ENCODE measurements around the gene CEP131.

Gene CEP131

DNA sequence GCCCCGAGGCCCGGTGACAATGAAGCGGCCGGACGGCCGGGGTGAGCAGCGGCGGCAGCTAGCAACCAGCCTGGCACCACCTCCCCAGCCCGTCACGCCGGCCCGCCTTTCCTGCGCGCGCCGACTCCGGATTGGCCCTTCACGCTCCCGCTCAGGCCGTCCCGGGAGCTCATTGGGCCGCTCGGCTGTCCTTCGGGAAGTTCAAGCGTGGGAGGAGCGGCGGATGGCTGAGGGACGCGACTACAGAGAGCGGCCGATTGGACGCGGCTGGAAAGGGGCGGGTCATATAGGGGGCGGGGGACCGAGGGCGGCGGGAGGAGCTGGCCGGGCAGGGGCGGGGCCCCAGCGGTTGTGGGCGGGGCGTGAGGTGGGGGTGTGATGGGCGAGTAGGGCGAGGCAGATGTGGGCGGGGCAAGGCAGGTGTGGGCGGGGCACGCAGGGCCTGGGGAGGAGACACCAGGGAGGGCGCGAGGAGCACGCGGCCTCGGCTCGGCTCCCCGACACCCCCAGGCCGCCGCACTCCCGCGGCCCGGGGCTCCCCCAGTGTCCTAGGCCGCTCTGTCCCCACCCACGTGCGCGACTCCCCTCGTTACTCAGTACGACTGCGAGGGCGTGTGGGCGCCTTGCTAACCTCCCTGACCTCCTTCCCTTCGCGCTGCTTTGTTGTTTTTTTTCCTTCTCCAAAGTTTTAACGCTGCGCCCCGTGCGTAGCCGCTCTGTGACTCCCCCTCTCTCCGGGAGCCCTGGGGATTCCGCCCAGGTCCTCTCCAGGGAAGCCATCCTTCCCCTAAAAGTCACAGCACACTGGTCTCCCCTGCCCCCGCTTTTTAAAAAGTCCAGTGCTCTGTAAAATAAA, at the start of gene CEP131:
Gene CEP131, minus strand, starts transcription at position 60 of the 856 bp plus-strand sequence. CDS start 2,909 bp downstream, outside the sequence.
- peak; percentile 100 for DNase-seq

DNA sequence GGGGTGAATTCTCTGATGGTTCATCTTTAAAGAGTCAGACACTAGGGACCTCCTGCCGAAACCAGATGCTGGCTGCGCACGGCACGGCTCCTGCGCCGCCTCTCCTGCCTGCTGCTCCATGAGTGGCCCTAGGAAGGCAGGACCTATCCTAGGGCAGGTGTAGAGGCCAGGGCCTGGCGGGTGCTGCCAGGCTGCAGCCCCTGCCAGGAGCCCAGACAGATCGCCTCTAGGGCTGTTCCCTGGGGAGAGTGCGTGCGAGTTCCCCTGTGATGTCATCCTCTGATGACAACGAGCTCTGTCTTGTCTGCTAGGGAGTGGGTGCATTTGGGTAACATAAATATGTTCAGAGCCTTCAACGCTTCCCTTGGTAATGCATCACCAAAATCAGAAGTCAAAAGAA, 48.5 kb upstream of the CEP131 start:
- peak; percentile 86 for DNase-seq

DNA sequence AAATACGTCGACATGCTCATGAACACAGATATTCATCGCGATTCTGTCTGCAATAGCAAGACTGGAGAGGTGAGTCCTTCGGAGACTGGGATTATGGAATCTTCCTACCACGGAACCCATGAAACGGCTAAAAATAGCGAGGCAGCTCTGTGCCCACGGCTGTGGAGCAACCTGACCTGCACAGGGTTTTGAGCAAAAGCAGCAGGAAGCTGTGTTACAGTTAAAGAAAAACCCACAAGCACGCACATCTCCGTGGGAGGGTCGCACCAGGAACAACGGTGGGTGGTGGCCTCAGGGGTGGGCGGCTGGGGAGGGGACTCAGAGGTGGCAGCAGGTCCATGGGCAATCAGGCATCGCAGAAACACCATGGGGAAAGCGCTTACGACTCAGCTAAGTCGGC, 47.5 kb upstream of the CEP131 start:
- no peak for DNase-seq

DNA sequence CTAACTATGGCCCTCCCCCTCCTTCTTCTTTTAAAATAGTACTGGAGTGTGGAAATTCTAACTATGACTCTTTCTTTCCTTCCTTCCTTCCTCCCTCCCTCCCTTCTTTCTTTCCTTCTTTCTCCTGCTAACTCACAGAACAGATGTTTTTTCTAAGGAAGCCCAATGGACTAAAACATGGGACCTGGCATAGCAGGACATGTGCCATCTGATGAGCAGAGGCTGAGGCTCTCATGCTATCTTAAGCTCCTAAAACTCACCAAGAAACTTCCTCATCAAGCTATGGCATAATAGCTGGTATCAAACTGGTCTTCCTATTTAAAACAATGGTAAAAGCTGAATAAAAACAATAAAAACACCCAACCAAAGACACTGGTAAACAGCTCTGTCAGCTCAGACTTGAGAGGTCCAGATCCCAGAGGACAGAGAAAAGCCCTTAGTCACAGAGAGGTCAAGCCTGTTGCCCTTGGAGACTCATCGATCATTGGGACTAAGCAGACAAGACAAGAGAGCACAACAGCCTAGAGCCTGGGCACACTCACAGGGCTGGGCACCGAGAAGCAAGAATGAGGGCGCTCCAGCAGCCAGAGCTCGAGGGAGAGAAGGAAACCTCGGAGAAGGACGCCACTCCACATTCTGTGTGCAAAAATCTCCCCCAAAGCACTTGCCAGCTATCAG, 44.8 kb upstream of the CEP131 start:
- DNase-seq = no peak

DNA sequence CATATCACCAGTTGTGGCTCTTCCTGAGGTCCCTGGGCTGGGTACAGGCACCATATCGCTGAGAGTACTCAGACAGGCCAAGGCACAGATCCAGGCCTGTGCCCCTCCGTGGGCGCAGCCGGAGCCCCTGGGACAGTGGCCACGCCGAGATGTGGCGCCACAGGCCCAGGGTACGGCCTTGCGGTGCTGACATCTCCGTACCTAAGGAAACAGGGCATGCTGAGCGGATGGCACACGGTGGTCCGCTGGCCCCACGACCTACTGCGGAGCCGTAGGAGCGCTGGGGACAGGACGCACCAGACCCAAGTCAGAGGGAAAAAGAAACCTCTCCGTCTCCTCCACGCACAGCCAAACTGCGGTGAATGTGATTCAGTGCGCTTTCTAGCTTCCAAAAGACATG, 42.8 kb upstream of the CEP131 start:
- no peak for DNase-seq

DNA sequence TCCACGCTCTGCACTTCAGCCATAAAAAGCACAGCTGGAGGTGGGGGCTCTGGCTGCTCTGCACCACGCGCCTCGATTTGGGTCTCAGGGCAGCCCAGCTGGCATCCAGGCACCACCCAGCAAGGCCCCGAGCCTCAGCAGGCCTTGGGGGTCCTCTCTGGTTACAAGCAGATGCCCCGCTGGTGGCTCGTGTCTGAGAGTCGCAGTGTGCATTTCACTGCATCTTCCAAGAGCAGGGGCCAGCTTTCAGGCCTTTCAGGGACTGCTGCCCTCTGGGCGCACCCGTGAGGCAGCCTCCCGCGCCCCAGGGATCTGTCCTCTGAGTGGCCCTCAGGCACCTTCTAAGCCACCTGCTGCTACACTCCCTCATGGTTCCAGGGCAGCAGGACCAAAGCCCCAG, 41.9 kb upstream of the CEP131 start:
- no peak for DNase-seq

DNA sequence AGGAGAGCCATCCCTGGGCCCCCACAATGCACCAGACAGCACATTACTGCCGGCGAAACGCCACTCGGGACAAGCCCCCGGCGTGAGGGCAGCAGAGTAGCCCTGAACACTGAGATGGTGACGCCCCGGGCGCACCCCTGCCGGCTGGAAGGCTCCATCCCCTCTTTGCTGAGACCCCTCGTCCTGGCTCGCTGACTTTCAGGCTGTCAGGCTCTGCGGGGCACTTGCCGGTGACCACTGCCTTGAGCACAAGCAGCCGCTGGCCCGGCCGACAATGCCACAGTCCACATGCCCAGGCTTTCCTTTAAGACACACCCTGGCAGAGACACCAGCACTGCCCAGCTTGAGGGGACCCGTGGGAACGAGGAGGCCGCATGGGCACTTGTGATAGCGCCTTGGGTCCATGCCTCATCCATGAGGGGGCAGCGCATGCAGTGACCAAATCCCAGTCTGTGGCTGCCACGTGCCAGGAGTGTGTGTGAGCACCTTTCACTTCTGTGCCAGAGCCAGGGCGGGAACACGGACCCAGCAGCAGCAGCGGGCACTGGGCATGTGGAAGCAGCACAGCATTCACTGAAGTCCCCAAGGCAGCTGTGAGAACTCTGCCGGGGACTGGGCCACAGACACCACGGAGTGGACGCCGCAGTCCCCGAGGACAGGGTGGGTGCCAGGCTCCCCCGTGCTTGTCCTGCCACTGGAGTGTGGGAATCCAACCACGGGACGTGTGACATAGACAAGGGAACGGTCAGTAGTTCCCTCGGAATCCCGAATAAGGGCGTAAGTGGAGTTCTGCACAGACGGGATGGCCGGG, 40.8 kb upstream of the CEP131 start:
- DNase-seq = no peak

DNA sequence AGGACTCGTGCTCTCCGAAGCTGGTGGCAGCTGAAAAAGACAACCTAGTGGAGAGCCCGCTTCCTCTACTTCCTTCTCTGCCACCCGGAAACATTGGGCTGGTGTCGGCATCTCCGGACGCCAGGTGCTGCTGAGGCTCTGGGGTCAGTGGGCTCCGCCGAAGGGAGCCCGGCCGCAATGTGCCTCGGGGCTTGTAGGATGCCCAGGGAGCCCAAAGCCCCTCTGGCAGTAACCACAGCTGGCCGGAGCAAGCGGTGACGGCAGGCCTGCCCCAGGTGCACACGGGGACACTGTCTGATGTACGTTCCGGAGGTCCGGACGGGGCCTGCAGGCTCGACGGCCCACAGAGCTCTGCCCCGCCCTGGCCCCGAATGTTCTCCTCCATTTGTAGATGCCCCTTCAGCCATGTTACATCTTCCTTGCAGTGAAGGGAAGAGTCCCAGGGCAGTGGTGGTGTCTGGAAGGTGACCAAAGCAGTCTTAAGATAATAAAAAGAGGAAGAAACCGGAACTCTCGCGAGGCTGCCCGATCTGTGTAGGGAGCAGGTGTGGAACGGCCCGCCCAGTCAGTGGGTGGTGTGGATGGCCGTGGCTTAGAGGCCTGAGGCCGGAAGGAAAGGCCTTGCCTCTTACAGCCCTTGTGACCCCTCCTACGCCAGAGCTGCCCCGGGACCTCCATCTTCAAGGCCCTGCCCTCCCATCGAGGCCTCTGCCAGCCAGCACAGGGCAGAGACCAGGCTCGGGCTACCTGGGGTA, 39.0 kb upstream of the CEP131 start:
- no peak for DNase-seq

DNA sequence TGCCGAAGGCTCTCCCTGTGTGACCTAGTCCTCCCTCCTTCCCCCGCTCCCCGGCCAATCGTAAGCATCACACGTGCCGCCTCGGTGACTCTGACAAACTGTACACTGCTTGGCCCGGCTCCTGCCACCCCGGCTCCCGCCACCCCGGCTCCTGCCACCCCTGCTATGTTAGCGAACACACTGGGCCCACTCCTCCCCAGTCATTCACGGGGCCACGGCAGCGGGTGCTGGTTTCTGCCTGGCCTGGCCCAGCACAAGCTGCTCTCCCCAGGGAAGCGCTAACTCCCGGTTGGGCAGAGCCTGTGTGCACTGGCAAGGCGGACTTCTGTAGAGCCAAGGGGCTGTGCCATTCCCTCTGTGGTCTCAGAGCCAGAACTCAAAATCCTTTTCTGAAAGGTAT, 38.3 kb upstream of the CEP131 start:
- DNase-seq = no peak

DNA sequence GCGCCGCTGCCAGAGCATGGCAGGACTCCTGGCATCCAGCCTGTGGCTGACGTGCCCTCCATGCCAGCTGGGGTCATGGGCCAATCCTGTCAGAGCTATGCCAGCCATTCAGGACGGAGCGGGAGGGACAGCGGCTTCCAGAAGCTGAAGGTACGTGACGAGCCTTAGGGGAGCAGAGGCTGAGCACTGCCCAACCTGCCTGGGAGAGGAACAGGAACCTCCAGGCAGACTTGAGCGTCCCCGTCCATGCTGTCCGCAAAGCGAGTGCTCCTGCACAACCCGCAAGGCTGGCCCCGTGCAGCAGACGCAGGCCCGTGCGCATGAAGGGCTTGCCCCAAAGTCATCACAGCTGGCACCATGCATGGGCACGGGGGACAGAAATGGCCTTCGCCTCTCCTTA, 37.9 kb upstream of the CEP131 start:
- no peak for DNase-seq

DNA sequence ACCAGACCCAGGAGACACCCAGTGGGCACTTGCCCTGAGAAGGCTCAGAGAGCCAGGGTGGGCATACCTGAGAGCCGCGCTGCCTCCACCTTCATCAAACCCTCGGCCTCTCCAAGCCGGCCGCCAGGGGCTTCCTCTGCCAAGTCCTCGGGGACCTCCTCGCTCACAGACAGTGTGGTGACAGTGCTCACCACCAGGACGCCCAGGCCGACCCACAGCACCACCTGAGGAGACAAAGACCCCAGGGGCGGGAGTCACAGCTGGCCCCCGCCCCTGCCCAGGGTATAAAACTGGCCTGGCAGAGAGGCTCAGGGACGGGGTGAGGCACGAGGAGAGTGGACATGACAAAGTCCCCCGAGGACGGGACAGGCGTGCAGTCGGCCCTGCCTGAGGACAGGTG, 37.4 kb upstream of the CEP131 start:
- no peak for DNase-seq

DNA sequence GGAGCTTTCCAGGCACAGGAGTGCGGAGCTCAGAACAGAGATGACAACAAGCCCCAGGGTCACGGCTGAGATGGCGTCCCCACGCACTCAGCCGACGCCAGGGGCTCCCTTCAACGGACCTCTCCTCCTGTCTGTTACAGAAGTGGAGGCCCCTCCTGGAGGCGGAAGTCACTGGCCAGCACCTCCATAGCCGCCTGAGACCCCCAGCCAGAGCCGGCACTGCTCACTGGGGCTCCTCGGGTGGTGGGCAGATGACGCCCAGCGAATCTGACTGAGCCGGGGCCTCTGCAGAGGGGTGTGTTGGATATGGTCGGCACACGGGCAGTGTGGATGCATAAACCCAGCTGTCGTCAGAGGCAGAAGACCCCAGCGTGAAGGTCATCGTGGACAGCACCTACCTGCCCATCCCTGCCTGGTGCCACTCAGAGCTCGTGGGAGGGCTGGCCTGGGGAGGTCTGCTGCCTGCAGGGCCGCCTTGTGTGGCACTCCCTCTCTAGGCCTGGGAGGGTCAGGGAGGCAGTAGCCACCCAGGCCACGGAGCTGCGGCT, 36.4 kb upstream of the CEP131 start:
- DNase-seq = no peak

DNA sequence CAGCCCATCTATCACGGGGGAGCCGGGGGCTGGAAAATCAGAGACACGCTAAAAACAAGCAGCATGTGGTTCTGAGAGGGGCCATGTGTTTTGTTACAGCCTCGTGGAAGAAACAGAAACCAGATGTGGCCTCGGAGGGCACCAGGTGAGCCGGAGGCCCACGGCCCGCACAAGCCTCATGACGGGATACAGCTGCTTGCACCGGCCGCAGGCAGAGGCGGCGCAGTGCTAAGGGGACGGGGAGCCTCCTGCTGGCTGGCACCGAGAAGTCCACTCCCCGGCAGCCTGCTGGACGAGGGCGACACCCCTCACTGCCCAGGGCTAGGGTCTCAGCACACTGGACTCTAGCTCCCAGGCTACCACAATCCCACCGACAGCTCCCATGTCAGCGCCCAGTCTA, 35.5 kb upstream of the CEP131 start:
- DNase-seq = no peak

DNA sequence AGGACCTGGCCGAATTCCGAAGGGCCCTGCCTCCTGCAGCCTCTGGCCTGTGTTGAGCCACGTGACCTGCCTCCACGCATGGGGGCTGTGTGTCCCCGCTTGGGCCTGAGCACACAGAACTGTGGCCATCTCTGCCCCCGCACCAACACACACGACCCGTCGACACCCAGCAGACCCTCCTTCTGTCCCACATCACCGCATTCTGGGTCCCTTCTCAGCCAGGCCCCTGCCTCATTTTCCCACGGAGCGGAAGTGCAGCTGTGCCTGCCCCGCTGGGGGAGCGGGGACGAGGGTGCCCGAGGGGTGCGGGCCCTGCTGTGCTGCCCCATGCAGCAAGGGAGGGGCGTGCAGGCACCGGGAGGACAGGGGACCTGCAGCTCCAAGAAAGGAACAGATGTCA, 34.8 kb upstream of the CEP131 start:
- DNase-seq = no peak

DNA sequence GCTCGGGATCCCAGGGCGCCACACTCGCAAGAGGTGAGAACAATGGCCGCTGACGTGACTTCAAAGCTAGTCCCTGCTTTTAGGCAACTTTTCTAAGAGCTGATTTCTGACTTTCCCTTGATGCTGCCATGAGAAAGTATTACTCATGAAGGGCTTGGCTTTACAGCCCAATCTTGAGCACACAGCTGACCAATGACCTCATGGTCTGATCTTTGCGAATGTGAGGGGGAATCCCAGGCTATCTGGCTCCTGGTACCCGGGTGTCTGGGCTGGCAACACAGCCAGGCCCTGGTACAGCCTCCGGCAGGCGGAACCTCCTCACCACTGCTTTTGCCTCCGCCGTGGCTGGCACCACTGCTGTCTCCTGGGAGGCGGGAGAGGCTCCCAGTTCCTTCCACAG, 33.9 kb upstream of the CEP131 start:
- DNase-seq = no peak

DNA sequence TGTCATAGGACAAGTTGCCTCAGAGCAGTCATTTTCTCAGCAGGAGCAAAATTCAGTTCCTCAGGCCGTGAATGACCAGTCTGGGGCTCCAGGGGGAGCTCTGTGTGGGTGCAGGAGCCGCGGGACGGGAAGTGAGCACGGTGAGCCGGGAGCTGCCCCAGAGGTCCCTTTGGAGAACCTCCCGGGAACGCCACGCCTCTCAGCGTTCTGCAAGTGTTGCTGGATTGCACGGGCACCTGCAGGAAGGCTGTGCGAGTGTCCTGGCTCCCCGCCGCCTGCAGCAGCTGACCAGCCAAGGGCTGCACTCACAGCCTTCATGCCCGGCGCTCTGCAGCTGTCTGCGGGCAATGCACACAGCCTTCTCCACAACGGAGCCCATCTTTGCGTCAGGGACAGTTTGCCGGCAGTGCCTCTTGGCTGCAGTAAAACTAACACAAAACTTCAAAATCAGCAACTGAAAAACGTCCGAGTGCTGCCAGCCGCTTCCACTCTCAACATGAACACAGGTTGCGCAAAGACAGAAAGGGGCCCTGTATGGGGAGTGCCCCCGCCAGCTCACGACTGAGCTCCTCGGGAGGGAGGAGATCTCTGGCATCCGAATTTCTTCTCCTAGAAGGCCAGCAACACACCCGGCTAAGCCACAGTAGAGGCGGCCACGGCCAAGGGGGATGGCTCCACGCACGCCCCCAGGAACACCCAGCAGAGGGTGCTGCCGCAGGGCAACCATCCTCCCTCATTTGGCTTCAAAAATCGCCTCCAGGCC, 32.4 kb upstream of the CEP131 start:
- DNase-seq = no peak

DNA sequence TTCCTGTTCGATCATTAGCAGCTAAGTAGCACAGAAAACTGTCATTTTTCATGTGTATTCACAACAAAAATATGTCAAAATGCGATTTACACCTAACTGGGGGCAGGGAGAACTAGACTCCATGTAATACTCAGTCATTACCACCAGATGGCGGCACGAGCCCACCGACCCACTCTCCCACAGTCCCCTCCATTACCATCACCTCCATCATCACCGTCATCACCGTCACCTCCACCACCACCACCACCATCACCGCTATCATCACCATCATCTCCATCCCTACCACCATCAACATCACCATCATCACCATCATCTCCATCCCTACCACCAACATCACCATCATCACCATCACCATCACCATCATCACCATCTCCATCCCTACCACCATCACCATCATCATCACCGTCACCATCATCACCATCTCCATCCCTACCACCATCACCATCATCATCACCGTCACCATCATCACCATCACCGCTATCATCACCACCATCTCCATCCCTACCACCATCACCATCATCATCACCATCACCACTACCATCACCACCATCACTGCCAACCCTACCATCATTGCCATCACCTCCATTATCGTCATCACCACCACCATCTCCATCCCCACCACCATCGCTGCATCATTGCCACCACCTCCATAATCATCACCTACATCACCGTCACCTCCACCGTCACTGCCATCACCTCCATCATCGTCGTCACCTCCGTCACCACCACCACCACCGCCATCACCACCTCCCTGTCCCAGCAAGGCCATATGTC, 30.8 kb upstream of the CEP131 start:
- peak; percentile 31 for DNase-seq

DNA sequence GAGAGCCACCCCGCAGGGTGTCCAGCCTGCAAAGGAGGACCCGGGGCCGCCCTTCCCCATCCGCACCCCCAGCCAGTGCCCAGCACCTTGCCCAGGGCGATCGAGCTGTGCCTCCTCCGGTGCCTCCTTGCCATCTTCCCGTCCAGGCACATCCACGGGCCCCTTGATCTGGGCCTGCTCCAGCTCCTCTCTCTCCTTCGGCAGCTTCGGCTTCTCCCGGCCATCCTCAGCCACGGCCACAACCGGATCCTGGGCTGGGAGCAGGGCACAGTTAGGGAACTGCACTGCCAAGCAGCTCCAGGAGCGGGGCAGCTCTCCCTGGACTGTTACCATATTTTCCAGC, 30.2 kb upstream of the CEP131 start:
- no peak for DNase-seq

DNA sequence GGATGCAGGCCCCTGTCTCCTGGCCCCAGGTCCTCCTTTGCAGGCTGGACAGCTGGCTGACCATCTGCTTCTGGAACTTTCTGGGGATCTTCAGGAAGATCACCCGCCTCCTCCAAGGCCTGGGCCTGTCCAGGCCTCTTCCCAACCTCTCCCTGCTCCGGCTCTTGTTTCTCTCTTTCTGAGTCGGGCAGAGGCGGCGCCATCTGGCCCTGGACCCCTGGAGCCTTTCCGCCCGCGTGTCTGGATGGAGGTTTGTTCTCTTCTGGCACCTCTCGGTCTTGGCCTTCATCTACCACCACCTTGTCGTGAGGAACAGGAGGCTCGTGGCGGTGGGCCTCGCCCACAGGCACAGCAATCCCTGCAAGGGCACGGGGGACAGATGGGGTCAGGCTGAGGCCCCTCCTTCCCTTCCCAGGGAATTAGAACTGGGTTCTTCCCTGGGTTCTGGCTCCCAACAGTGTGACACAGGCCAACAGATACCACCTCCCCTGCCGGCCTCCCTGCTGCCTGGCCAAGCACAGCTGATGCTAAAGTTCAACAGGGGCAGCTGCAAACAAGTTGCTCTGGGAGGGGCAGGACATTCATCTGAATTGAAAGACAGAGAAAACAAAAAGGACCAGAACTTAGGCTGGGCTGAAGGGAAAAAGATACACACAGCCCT, 29.7 kb upstream of the CEP131 start:
- peak; percentile 28 for DNase-seq

DNA sequence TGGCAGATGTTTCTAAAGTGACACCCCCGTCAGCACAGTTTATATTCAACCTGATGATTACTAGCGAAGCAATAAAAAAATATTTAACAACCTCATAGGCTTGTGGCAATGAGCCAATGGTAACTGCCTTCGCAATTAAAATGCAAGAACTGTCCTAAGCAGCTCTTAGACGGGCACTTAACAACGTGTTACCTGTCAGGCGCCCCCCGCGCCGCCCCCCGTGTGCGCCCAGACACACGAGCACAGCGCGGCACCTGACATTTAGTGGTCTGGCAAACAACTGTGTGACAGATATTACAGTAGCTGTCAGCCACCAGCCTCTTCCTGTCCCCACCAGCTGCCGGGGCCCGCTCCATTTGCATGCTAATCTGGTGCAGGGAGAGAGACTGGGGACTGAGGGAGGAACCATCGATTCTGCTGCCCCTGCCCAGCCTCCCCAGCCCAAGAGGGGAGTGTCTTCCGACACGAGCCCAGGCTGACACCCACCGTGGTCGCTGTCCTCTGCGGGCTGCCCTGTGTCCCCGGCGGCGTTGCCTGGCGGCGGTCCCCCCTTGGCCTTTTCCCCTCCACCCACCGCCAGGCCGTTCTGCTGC, 29.0 kb upstream of the CEP131 start:
- DNase-seq = peak; percentile 95

Measured in NCI-H345 (cell line).